GM12878 (cell line): ENCODE data around the gene CCDC186. TPM values are rescaled to one million over a fixed set of nuclear protein-coding genes. Genes with fewer than 3 reads are reported as not detected.

Experiments
- ATAC-seq: fragments of 200-7000 bp; cut with Tn5 transposase; 3 replicates; pipeline ENCODE4 v1.9.1; 2020; ENCODE audit warnings: mild to moderate bottlenecking, moderate library complexity
- BruUV-seq: library from RNA; stranded (reverse); fragments of 400-500 nt; replicated peaks from 2 replicates; lab custom pipeline; 2021; lab: Mats Ljungman, UMichigan
- CTCF ChIA-PET: fragments of 300-600 bp; sonication (Branson Sonifier 250); formaldehyde crosslinking; extraction: SDS; loops from one replicate; lab custom pipeline; 2021; ENCODE audit warnings: inconsistent platforms; lab: Yijun Ruan, JAX
- POLR2A ChIA-PET: fragments of 350-600 bp; formaldehyde crosslinking; extraction: SDS; loops from one replicate; lab custom pipeline; 2021; ENCODE audit warnings: inconsistent platforms; lab: Charles Lee
- RAD21 ChIA-PET: fragments of 300-600 bp; sonication (Branson Sonifier 250); formaldehyde crosslinking; loops from one replicate; lab custom pipeline; 2023; ENCODE audit warnings: antibody characterized with exemption; ENCODE audit not compliant: unreplicated experiment; lab: Charles Lee
- SMC1A ChIA-PET: fragments of 300-600 bp; sonication (Branson Sonifier 250); formaldehyde crosslinking; loops from one replicate; lab custom pipeline; 2023; ENCODE audit not compliant: unreplicated experiment, uncharacterized antibody; lab: Charles Lee
- DNase-seq: peaks from one replicate; pipeline ENCODE4 v3.0.0-alpha.2; 2011; ENCODE audit warnings: low read depth, low spot score
- FAIRE-seq: peaks from 3 replicates; lab custom pipeline; 2011; peaks lifted over from hg19 to GRCh38; lab: Jason Lieb, UNC
- H2AFZ ChIP-seq: 2 replicates; pipeline ENCODE4 v1.6.0; 2011; ENCODE audit warnings: low read depth, low read length, control low read depth; ENCODE audit not compliant: control insufficient read depth
- H3K27ac ChIP-seq: 2 replicates; pipeline ENCODE4 v1.5.1; 2011; ENCODE audit warnings: control low read depth; ENCODE audit not compliant: control insufficient read depth, insufficient read depth
- H3K27me3 ChIP-seq, 2 experiments: replicated peaks in 1 of 2; 2 replicates each; pipeline versions ENCODE4 v1.6.0 to v1.6.1; 2011; ENCODE audit warnings: low read length in 1 of 2; ENCODE audit not compliant: control insufficient read depth in 2 of 2, insufficient read depth in 2 of 2
- H3K36me3 ChIP-seq, 2 experiments: 2 replicates each; pipeline ENCODE4 v1.5.1; 2011; ENCODE audit warnings: low read length in 1 of 2; ENCODE audit not compliant: control insufficient read depth in 2 of 2, insufficient read depth in 2 of 2
- H3K4me1 ChIP-seq: 2 replicates; pipeline ENCODE4 v1.6.1; 2011; ENCODE audit warnings: mild to moderate bottlenecking, low read length, moderate library complexity, mixed read lengths; ENCODE audit not compliant: control insufficient read depth, insufficient read depth
- H3K4me2 ChIP-seq: 2 replicates; pipeline ENCODE4 v1.6.0; 2011; ENCODE audit warnings: control low read depth; ENCODE audit not compliant: control insufficient read depth, insufficient read depth
- H3K4me3 ChIP-seq: fragments of 200-600 bp; sonication (generic); 2 replicates; pipeline ENCODE4 v1.5.1; 2016
- H3K79me2 ChIP-seq: 2 replicates; pipeline ENCODE4 v1.6.0; 2011; ENCODE audit warnings: low read length; ENCODE audit not compliant: control insufficient read depth, insufficient read depth
- H3K9ac ChIP-seq: 2 replicates; pipeline ENCODE4 v1.8.0; 2011; ENCODE audit warnings: low read length, control low read depth, mixed read lengths; ENCODE audit not compliant: control insufficient read depth, insufficient read depth
- H3K9me3 ChIP-seq: replicated peaks from 3 replicates; pipeline ENCODE4 v1.5.1; 2011; ENCODE audit warnings: mild to moderate bottlenecking, low read length; ENCODE audit not compliant: control insufficient read depth, insufficient read depth
- H4K20me1 ChIP-seq: 2 replicates; pipeline ENCODE4 v1.6.0; 2011; ENCODE audit not compliant: control insufficient read depth, insufficient read depth
- BCL11A ChIP-seq: IDR thresholded peaks from 2 replicates; pipeline ENCODE4 v1.6.1; 2011; ENCODE audit warnings: low read depth, low read length
- BRCA1 ChIP-seq: IDR thresholded peaks from 2 replicates; pipeline ENCODE4 v1.6.1; 2011; ENCODE audit warnings: low read depth, low read length, improper control_type of control experiment
- ELK1 ChIP-seq: IDR thresholded peaks from 2 replicates; pipeline ENCODE4 v1.6.1; 2012; ENCODE audit warnings: low read depth, low read length, improper control_type of control experiment
- KDM1A ChIP-seq: fragments of 200-600 bp; sonication (generic); IDR thresholded peaks from 2 replicates; pipeline ENCODE4 v1.6.1; 2016; ENCODE audit warnings: borderline replicate concordance
- MEF2B ChIP-seq: fragments of 450-650 bp; IDR thresholded peaks from 2 replicates; pipeline ENCODE4 v1.6.1; 2018; ENCODE audit warnings: mild to moderate bottlenecking, moderate library complexity; ENCODE audit not compliant: partially characterized antibody, poor library complexity, severe bottlenecking
- MTA2 ChIP-seq: fragments of 450-650 bp; IDR thresholded peaks from 2 replicates; pipeline ENCODE4 v1.6.1; 2016; ENCODE audit warnings: low read depth, mild to moderate bottlenecking, moderate library complexity
- MYC ChIP-seq: IDR thresholded peaks from 2 replicates; pipeline ENCODE4 v1.6.1; 2011; ENCODE audit warnings: mild to moderate bottlenecking, low read length, moderate library complexity, inconsistent platforms; ENCODE audit not compliant: insufficient read depth, insufficient replicate concordance, insufficient read length, severe bottlenecking
- NFYB ChIP-seq: IDR thresholded peaks from 2 replicates; pipeline ENCODE4 v1.6.1; 2011; ENCODE audit warnings: low read depth, mild to moderate bottlenecking, low read length, improper control_type of control experiment, moderate library complexity; ENCODE audit not compliant: insufficient read depth
- SPI1 ChIP-seq: IDR thresholded peaks from 2 replicates; pipeline ENCODE4 v1.6.1; 2011; ENCODE audit warnings: low read depth, mild to moderate bottlenecking, low read length, moderate library complexity, borderline replicate concordance; ENCODE audit not compliant: insufficient read depth
- TARDBP ChIP-seq: IDR thresholded peaks from 2 replicates; pipeline ENCODE4 v1.6.1; 2016; ENCODE audit warnings: borderline replicate concordance
- TBL1XR1 ChIP-seq: IDR thresholded peaks from 2 replicates; pipeline ENCODE4 v1.6.1; 2012; ENCODE audit warnings: low read depth, low read length, improper control_type of control experiment
- TCF12 ChIP-seq: IDR thresholded peaks from 2 replicates; pipeline ENCODE4 v1.6.1; 2011; ENCODE audit warnings: low read depth, mild to moderate bottlenecking, low read length
- TCF3 ChIP-seq: IDR thresholded peaks from 2 replicates; pipeline ENCODE4 v1.6.1; 2012; ENCODE audit warnings: low read depth, mild to moderate bottlenecking, low read length, borderline replicate concordance; ENCODE audit not compliant: insufficient read depth
- YY1 ChIP-seq: IDR thresholded peaks from 2 replicates; pipeline ENCODE4 v1.6.1; 2011; ENCODE audit warnings: low read depth, mild to moderate bottlenecking, low read length
- ZBTB33 ChIP-seq: fragments of 450-650 bp; IDR thresholded peaks from 2 replicates; pipeline ENCODE4 v1.6.1; 2017; ENCODE audit warnings: mild to moderate bottlenecking
- ZNF622 ChIP-seq: fragments of 450-650 bp; IDR thresholded peaks from 2 replicates; pipeline ENCODE4 v1.6.1; 2017; ENCODE audit warnings: mild to moderate bottlenecking, inconsistent platforms
- WGBS: methylation state at CpG from one replicate; pipeline ENCODE4 v1.1.6; 2016; ENCODE audit warnings: low lambda C conversion rate; ENCODE audit not compliant: insufficient replicate concordance, insufficient coverage; ENCODE audit errors: missing lambda C conversion rate; 5-methylcytosine and 5-hydroxymethylcytosine counted together
- in situ Hi-C: fragments of 300-500 bp; cut with MboI; formaldehyde crosslinking; loops from 9 replicates; pipeline ENCODE4 v1.14.3; 2018; ENCODE audit warnings: mixed read lengths
- intact Hi-C: fragments of 100-400 bp; cut with micrococcal nuclease; formaldehyde crosslinking; loops from one replicate; pipeline ENCODE4 v1.14.2; 2022; ENCODE audit not compliant: unreplicated experiment
- polyA plus RNA-seq, 11 experiments: library from polyadenylated mRNA; depleted of rRNA in 4 of 11; unstranded in 6 of 11; stranded (reverse) in 5 of 11; fragments of >200 nt; fragmentation: Nextera tagmentation in 4 of 11; fragmentation: Illumina TruSeq in 1 of 11; extraction: Ambion mirVana in 4 of 11; extraction: Trizol in 1 of 11; gene quantifications; 1 replicate in 1 of 11; 2 replicates in 10 of 11; pipeline versions ENCODE4 v1.2.1 to v1.2.3, GENCODE V29; 2011 to 2016; ENCODE audit warnings: inconsistent platforms in 2 of 11, missing spikeins in 2 of 11, low read depth in 1 of 11
- total RNA-seq, 4 experiments: library from RNA; depleted of rRNA in 3 of 4; stranded (reverse); fragments of >200 nt in 3 of 4; fragmentation: Illumina TruSeq in 1 of 4; extraction: Trizol in 1 of 4; gene quantifications; 2 replicates each; pipeline versions ENCODE4 v1.2.1 to v1.2.3, GENCODE V29; 2013 to 2021

The CCDC186 gene
- total and polyA plus RNA-seq, 10 of the 15 experiments (the other 5 are each of a cell fraction or from before 2014, with no cell fraction given): 3.5 to 13.1 (median 7.3) TPM

- Histone ChIP-seq H4K20me1 (no peaks in the 10 kb centered on the region), H3K36me3 (no peaks in the 10 kb centered on the region), H3K27ac (no peak overlapping the region), H3K4me1 (no peaks in the 10 kb centered on the region), H3K27me3 (0 out of 4 replicates have a peak, but pooled peaks cover 0 to 4% of the 10 kb centered on the region in 2 experiments), H2AFZ (no peak overlapping the region), H3K79me2 (no peaks in the 10 kb centered on the region), H3K4me2 (no peak overlapping the region), H3K4me3 (no peak overlapping the region), H3K9ac (no peak overlapping the region), H3K9me3 (no peaks in the 10 kb centered on the region)
- TF ChIP-seq BRCA1 (no peak), MTA2 (no peak), ZNF622 (no peak), TBL1XR1 (no peak), ZBTB33 (no peak), TARDBP (no peak), BCL11A (no peak), TCF12 (no peak), SPI1 (no peak), YY1 (no peak), NFYB (no peak), KDM1A (no peak), MEF2B (no peak), TCF3 (no peak), MYC (no peak), ELK1 (no peak)
- ATAC-seq (no peak), DNase-seq (no peak), FAIRE-seq (no peak)
- CTCF ChIA-PET: interaction anchor here (1.0 kb wide), 1 partner anchor 54 kb away, joined by 3 read pairs; no protein-coding TSS in a partner anchor
- RAD21 ChIA-PET: no interaction called here
- in situ Hi-C loops: no loop called here
- BruUV-seq: no TSS peak
- intact Hi-C loops: no loop called here
- POLR2A ChIA-PET: no interaction called here
- 13% methylated on average over 2 of the region's 2 CpGs for WGBS
- SMC1A ChIA-PET: no interaction called here
These were observed 56.3 kb downstream of the CCDC186 start for GRCh38 chr10:114117728-114118127.
